Measurements from ENCODE around the gene RIMS1.

DNA sequence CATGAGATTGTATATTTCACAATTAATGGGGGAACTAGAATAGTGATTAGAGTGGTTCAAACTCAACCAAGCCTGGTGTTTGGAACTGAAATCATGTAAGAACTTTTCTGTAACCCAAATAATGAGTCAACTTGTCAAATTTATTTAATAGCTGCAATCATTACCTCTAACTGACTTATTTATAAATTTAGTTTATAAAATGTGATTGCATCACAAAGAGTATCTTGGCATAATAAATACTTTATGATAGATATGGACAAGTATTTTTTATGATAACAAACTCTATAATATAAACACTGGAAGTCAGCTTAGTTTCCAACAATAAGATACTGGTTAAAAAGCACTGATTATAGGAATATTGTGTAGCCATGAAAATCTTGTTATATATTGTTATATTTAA, 319.1 kb downstream of the RIMS1 start:
- TF ChIP-seq TAF1 (IDR thresholded peaks at IDR 0.05; ENCODE audit: borderline replicate concordance, low read depth, low read length): no peak
- TF ChIP-seq POLR2A (IDR thresholded peaks at IDR 0.05; ENCODE audit: low read depth, low read length): no peak
- TF ChIP-seq POLR2AphosphoS5 (IDR thresholded peaks at IDR 0.05; ENCODE audit: low read depth, low read length): no peak
